K562 treated with DMSO at 1 percent for 12 hours (cell line): ENCODE data around the gene NEK7. TPM values are rescaled to one million over a fixed set of nuclear protein-coding genes. Genes with fewer than 3 reads are reported as not detected.

Source experiments
- total RNA-seq: library from RNA; unstranded; fragments of 300-600 nt; gene quantifications from 2 replicates; pipeline ENCODE4 v1.2.3, GENCODE V29; 2022; ENCODE audit not compliant: insufficient read depth

The NEK7 gene
- total RNA-seq: 10.0 and 33.3 TPM in 2 replicates

DNA sequence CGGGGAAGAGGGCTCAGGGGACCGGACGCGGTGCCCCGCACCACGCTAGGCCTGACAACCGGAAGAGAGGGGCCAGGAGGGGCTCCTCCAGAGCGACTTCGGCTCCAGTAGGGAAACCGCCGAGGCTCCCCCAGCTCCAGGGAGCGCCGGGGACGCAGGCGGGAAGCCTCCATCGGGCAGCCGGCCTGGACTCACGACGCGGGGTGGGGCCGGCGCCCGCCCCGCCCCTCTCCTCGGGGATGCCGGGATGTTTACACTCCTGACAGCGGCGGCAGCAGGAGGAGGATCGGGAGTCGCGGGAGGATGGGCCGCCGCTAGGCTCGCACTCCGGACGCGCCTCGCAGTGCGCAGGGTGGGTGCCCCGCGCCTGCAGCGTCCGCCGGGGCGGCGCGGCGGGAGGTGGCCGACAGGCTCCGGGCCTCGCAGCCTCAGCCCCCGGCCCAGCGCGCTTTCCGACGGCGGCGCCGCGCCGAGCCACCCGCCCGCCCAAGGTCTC is at the start of gene NEK7:
NEK7 (plus strand) TSS at position 254 of the 496 bp plus-strand sequence. CDS start 75,583 bp downstream, outside the sequence.

Other genes starting within 250 kb of the NEK7 start
- 1.1 TPM in 1 of 2 replicates, not detected in the other for gene LHX9, start 239.6 kb upstream of the NEK7 start, total RNA-seq